ENCODE data around the gene NUP153.

Gene NUP153

GRCh38 chr6:17679726-17680125 lies 27.0 kb downstream of the NUP153 start:
- no peak for DNase-seq (ENCODE audit: low spot score)
- Histone ChIP-seq H3K4me3 (no peak overlapping the region), H3K27ac (no peak overlapping the region)
- no peak for TF ChIP-seq CTCF (IDR thresholded peaks at IDR 0.05)

- TF ChIP-seq CTCF (IDR thresholded peaks at IDR 0.05), result no peak
- DNase-seq (ENCODE audit: low spot score), result no peak
Observed at GRCh38 chr6:17677602-17678001, 29.1 kb downstream of the NUP153 start.

GRCh38 chr6:17673543-17674254 lies 33.0 kb downstream of the NUP153 start:
- no peak for DNase-seq (ENCODE audit: low spot score)
- no peak overlapping the region for H3K4me3 ChIP-seq
- no peak overlapping the region for H3K27ac ChIP-seq
- no peak for TF ChIP-seq CTCF (IDR thresholded peaks at IDR 0.05)

More at GRCh38 chr6:17677602-17678001, 29.1 kb downstream of the NUP153 start:
- Histone ChIP-seq H3K4me3 (no peak overlapping the region), H3K27ac (no peak overlapping the region)

GRCh38 chr6:17672064-17672718 lies 34.5 kb downstream of the NUP153 start:
- no peak overlapping the region for H3K27ac ChIP-seq
- DNase-seq (ENCODE audit: low spot score), result no peak
- H3K4me3 ChIP-seq, result no peak overlapping the region
- no peak for TF ChIP-seq CTCF (IDR thresholded peaks at IDR 0.05)

GRCh38 chr6:17666646-17667045 lies 40.1 kb downstream of the NUP153 start:
- no peak for DNase-seq (ENCODE audit: low spot score)
- H3K27ac ChIP-seq, result no peak overlapping the region
- TF ChIP-seq CTCF (IDR thresholded peaks at IDR 0.05), result no peak
- no peak overlapping the region for H3K4me3 ChIP-seq

GRCh38 chr6:17665132-17665531 lies 41.6 kb downstream of the NUP153 start:
- no peak for DNase-seq (ENCODE audit: low spot score)
- no peak overlapping the region for H3K27ac ChIP-seq
- no peak overlapping the region for H3K4me3 ChIP-seq
- no peak for TF ChIP-seq CTCF (IDR thresholded peaks at IDR 0.05)

- DNase-seq (ENCODE audit: low spot score), result no peak
Observed at GRCh38 chr6:17663226-17663625, 43.5 kb downstream of the NUP153 start.

More at GRCh38 chr6:17663226-17663625, 43.5 kb downstream of the NUP153 start:
- TF ChIP-seq CTCF (IDR thresholded peaks at IDR 0.05), result no peak
- no peak overlapping the region for H3K27ac ChIP-seq
- no peak overlapping the region for H3K4me3 ChIP-seq

Data from coronary artery (tissue), 2 donors.